H1 (cell line): ENCODE data around the gene GJD2. TPM values are rescaled to one million over a fixed set of nuclear protein-coding genes. Genes with fewer than 3 reads are reported as not detected.
A peak's percentile ranks its signal among the peaks of the same experiment; 100 is the strongest.

Experiments used
- CTCF ChIA-PET: fragments of 300-600 bp; sonication (Branson Sonifier 250); formaldehyde crosslinking; loops from one replicate; lab custom pipeline; 2021; ENCODE audit not compliant: partially characterized antibody; lab: Charles Lee
- POLR2A ChIA-PET: fragments of 300-600 bp; sonication (Branson Sonifier 250); formaldehyde crosslinking; loops from one replicate; lab custom pipeline; 2021; ENCODE audit warnings: inconsistent platforms; ENCODE audit not compliant: partially characterized antibody; lab: Charles Lee
- DNase-seq, 2 experiments: peaks; one replicate each; pipeline versions ENCODE4 v3.0.0 to v3.0.0-alpha.2; 2010 to 2022; ENCODE audit warnings: low spot score in 2 of 2, low read depth in 1 of 2, mixed read lengths in 1 of 2
- FAIRE-seq: peaks from 2 replicates; lab custom pipeline; 2011; peaks lifted over from hg19 to GRCh38; lab: Jason Lieb, UNC
- H2AFZ ChIP-seq: 2 replicates; pipeline ENCODE4 v1.8.1; 2012; ENCODE audit warnings: low read length, inconsistent platforms
- H2AK5ac ChIP-seq: 2 replicates; pipeline ENCODE4 v1.6.1; 2013; ENCODE audit warnings: low read depth, low read length
- H2BK120ac ChIP-seq: replicated peaks from 2 replicates; pipeline ENCODE3; 2013; ENCODE audit warnings: low read depth, low read length, inconsistent platforms
- H2BK12ac ChIP-seq: 2 replicates; pipeline ENCODE4 v1.6.1; 2013; ENCODE audit warnings: low read depth, low read length
- H2BK15ac ChIP-seq: 2 replicates; pipeline ENCODE4 v1.6.1; 2013; ENCODE audit warnings: low read length
- H2BK20ac ChIP-seq: 2 replicates; pipeline ENCODE4 v1.6.1; 2013; ENCODE audit warnings: low read length
- H2BK5ac ChIP-seq: 2 replicates; pipeline ENCODE4 v1.6.1; 2013; ENCODE audit warnings: low read depth, low read length
- H3K14ac ChIP-seq: 2 replicates; pipeline ENCODE4 v1.6.1; 2013; ENCODE audit warnings: inconsistent platforms; ENCODE audit not compliant: insufficient read length
- H3K18ac ChIP-seq: 2 replicates; pipeline ENCODE4 v1.6.1; 2013; ENCODE audit warnings: low read length; ENCODE audit errors: extremely low read depth
- H3K23ac ChIP-seq: 2 replicates; pipeline ENCODE4 v1.6.1; 2013; ENCODE audit warnings: inconsistent platforms; ENCODE audit not compliant: insufficient read length
- H3K23me2 ChIP-seq: 2 replicates; pipeline ENCODE4 v1.6.1; 2013; ENCODE audit warnings: low read depth, low read length
- H3K27ac ChIP-seq: 2 replicates; pipeline ENCODE4 v1.6.1; 2011; ENCODE audit warnings: low read depth, low read length, inconsistent platforms
- H3K27me3 ChIP-seq, 4 experiments: replicated peaks in 1 of 4; 1 replicate in 1 of 4; 2 replicates in 3 of 4; pipeline versions ENCODE4 v1.6.1 to v1.8.1; 2011 to 2013; ENCODE audit warnings: low read length in 3 of 4, mild to moderate bottlenecking in 3 of 4, inconsistent platforms in 2 of 4, mixed read lengths in 2 of 4, moderate library complexity in 1 of 4; ENCODE audit not compliant: control insufficient read depth in 3 of 4, insufficient read depth in 3 of 4; ENCODE audit errors: extremely low read depth in 1 of 4
- H3K36me3 ChIP-seq, 4 experiments: 2 replicates each; pipeline versions ENCODE4 v1.6.1 to v1.8.1; 2011 to 2013; ENCODE audit warnings: mild to moderate bottlenecking in 4 of 4, low read length in 3 of 4, moderate library complexity in 2 of 4, control low read depth in 1 of 4, inconsistent platforms in 1 of 4; ENCODE audit not compliant: insufficient read depth in 4 of 4, control insufficient read depth in 2 of 4
- H3K4ac ChIP-seq: replicated peaks from 2 replicates; pipeline ENCODE3; 2013; ENCODE audit warnings: low read length, low read depth, mixed read lengths, inconsistent platforms; ENCODE audit not compliant: insufficient read length
- H3K4me1 ChIP-seq, 4 experiments: replicated peaks in 1 of 4; 1 replicate in 1 of 4; 2 replicates in 3 of 4; pipeline versions ENCODE4 v1.6.1 to v1.8.1; 2011 to 2013; ENCODE audit warnings: low read length in 3 of 4, inconsistent platforms in 2 of 4, mixed read lengths in 1 of 4; ENCODE audit not compliant: insufficient read depth in 4 of 4, control insufficient read depth in 3 of 4
- H3K4me2 ChIP-seq, 2 experiments: 2 replicates each; pipeline versions ENCODE4 v1.6.1 to v1.8.1; 2011 to 2013; ENCODE audit warnings: low read depth in 2 of 2, low read length in 2 of 2, control low read depth in 1 of 2, inconsistent platforms in 1 of 2, mild to moderate bottlenecking in 1 of 2; ENCODE audit not compliant: insufficient read depth in 1 of 2
- H3K4me3 ChIP-seq, 4 experiments: fragments of 200-600, 300-600 bp in 1 of 4; sonication (generic), shearing (Covaris generic), sonication (Bioruptor Twin) in 1 of 4; 2 replicates each; pipeline versions ENCODE4 v1.5.1 to v1.8.1; 2011 to 2016; ENCODE audit warnings: low read length in 4 of 4, low read depth in 3 of 4, control low read depth in 2 of 4, inconsistent platforms in 2 of 4, mild to moderate bottlenecking in 2 of 4, mixed read lengths in 1 of 4, moderate library complexity in 1 of 4; ENCODE audit not compliant: insufficient read depth in 2 of 4; ENCODE audit errors: extremely low read depth in 1 of 4
- H3K56ac ChIP-seq: replicated peaks from 2 replicates; pipeline ENCODE3; 2013; ENCODE audit warnings: low read depth, mild to moderate bottlenecking, mixed read lengths, low read length, inconsistent platforms; ENCODE audit not compliant: insufficient read length
- H3K79me1 ChIP-seq: 2 replicates; pipeline ENCODE4 v1.6.1; 2013; ENCODE audit warnings: low read depth, low read length, control low read depth
- H3K79me2 ChIP-seq, 2 experiments: 2 replicates each; pipeline versions ENCODE4 v1.6.1 to v1.8.1; 2012 to 2013; ENCODE audit warnings: low read length in 2 of 2, mild to moderate bottlenecking in 2 of 2, inconsistent platforms in 1 of 2; ENCODE audit not compliant: insufficient read depth in 2 of 2, control insufficient read depth in 1 of 2
- H3K9ac ChIP-seq, 4 experiments: replicated peaks in 1 of 4; 1 replicate in 1 of 4; 2 replicates in 3 of 4; pipeline versions ENCODE4 v1.6.1 to v1.8.1; 2011 to 2013; ENCODE audit warnings: low read depth in 3 of 4, low read length in 3 of 4, control low read depth in 2 of 4, mild to moderate bottlenecking in 2 of 4, moderate library complexity in 2 of 4, inconsistent platforms in 1 of 4; ENCODE audit errors: extremely low read depth in 1 of 4
- H3K9me3 ChIP-seq, 2 experiments: 2 replicates each; pipeline versions ENCODE4 v1.6.1 to v1.8.1; 2012 to 2013; ENCODE audit warnings: mild to moderate bottlenecking in 2 of 2, moderate library complexity in 2 of 2, control low read depth in 1 of 2, inconsistent platforms in 1 of 2, low read depth in 1 of 2, low read length in 1 of 2, mixed read lengths in 1 of 2; ENCODE audit not compliant: insufficient read depth in 2 of 2
- H4K20me1 ChIP-seq, 2 experiments: replicated peaks in 1 of 2; 2 replicates each; pipeline versions ENCODE3 to v1.8.1; 2011 to 2013; ENCODE audit warnings: inconsistent platforms in 2 of 2, low read length in 2 of 2, mild to moderate bottlenecking in 1 of 2; ENCODE audit not compliant: insufficient read depth in 2 of 2, control insufficient read depth in 1 of 2
- H4K5ac ChIP-seq: 2 replicates; pipeline ENCODE4 v1.6.1; 2013; ENCODE audit warnings: low read length, low read depth, mixed read lengths, inconsistent platforms; ENCODE audit not compliant: insufficient read length
- H4K8ac ChIP-seq: 2 replicates; pipeline ENCODE4 v1.8.0; 2013; ENCODE audit warnings: mild to moderate bottlenecking, moderate library complexity, low read length, inconsistent platforms; ENCODE audit not compliant: insufficient read depth; ENCODE audit errors: extremely low read depth
- H4K91ac ChIP-seq: replicated peaks from 2 replicates; pipeline ENCODE3; 2013; ENCODE audit warnings: low read length, mixed read lengths, inconsistent platforms; ENCODE audit not compliant: insufficient read length
- BACH1 ChIP-seq: IDR thresholded peaks from 2 replicates; pipeline ENCODE4 v1.6.1; 2012; ENCODE audit warnings: low read length, improper control_type of control experiment
- CBX5 ChIP-seq: fragments of 300-800, 300-1000 bp; sonication (generic); IDR thresholded peaks from 2 replicates; pipeline ENCODE4 v1.7.1; 2016; ENCODE audit warnings: antibody characterized with exemption, low read length, low read depth
- EP300 ChIP-seq, 2 experiments: IDR thresholded peaks; 1 replicate in 1 of 2; 2 replicates in 1 of 2; pipeline ENCODE4 v1.6.1; 2011 to 2012; ENCODE audit warnings: low read depth in 2 of 2, low read length in 2 of 2, mild to moderate bottlenecking in 2 of 2, borderline replicate concordance in 1 of 2, inconsistent platforms in 1 of 2, moderate library complexity in 1 of 2
- KDM1A ChIP-seq: fragments of 200-600, 300-600 bp; sonication (generic); IDR thresholded peaks from 2 replicates; pipeline ENCODE4 v1.7.1; 2016; ENCODE audit warnings: mild to moderate bottlenecking, low read length, borderline replicate concordance
- NANOG ChIP-seq: IDR thresholded peaks from 2 replicates; pipeline ENCODE4 v1.6.1; 2011; ENCODE audit warnings: low read length, low read depth, mild to moderate bottlenecking, inconsistent platforms; ENCODE audit not compliant: insufficient read depth, poor library complexity, severe bottlenecking
- NRF1 ChIP-seq: IDR thresholded peaks from 2 replicates; pipeline ENCODE4 v1.6.1; 2011; ENCODE audit warnings: mild to moderate bottlenecking, low read depth, low read length, improper control_type of control experiment
- POLR2AphosphoS5 ChIP-seq: IDR thresholded peaks from 2 replicates; pipeline ENCODE4 v1.6.1; 2011; ENCODE audit warnings: low read depth, low read length
- SP1 ChIP-seq: IDR thresholded peaks from 2 replicates; pipeline ENCODE4 v1.6.1; 2011; ENCODE audit warnings: low read depth, low read length
- TAF7 ChIP-seq: optimal IDR thresholded peaks from 2 replicates; pipeline ENCODE3; 2011; ENCODE audit warnings: low read depth, mild to moderate bottlenecking, inconsistent platforms, low read length, moderate library complexity, borderline replicate concordance
- WGBS, 2 experiments: shearing (Covaris generic) in 1 of 2; methylation state at CpG; one replicate each; pipeline versions ENCODE4 v1.1.6 to v1.1.7; 2013 to 2015; ENCODE audit warnings: low lambda C conversion rate in 2 of 2, mixed read lengths in 2 of 2, inconsistent platforms in 1 of 2, low coverage in 1 of 2, missing lambda C conversion rate in 1 of 2; ENCODE audit not compliant: insufficient replicate concordance in 2 of 2, insufficient coverage in 1 of 2, insufficient read length in 1 of 2; ENCODE audit errors: extremely low coverage in 1 of 2, missing lambda C conversion rate in 1 of 2; 5-methylcytosine and 5-hydroxymethylcytosine counted together
- polyA plus RNA-seq, 7 experiments: library from polyadenylated mRNA; depleted of rRNA in 3 of 7; stranded (reverse) in 5 of 7; unstranded in 2 of 7; fragments of >200 nt in 5 of 7; fragments of 200-250 nt in 2 of 7; gene quantifications; 1 replicate in 5 of 7; 2 replicates in 1 of 7; 4 replicates in 1 of 7; pipeline versions ENCODE4 v1.2.1 to v1.2.3, GENCODE V29; 2011 to 2013; ENCODE audit warnings: missing spikeins in 2 of 7, mixed read lengths in 2 of 7
- total RNA-seq: library from RNA; stranded (reverse); fragmentation: NEBNext Ultra II Directional; extraction: Animal tissue kit (Norgen Biotek cat#: 25700); gene quantifications from 2 replicates; pipeline ENCODE4 v1.2.1, GENCODE V29; 2021

GJD2 gene
- total and polyA plus RNA-seq, 2 of the 8 experiments (the other 6 are each of a cell fraction or from before 2014, with no cell fraction given): 0.39 to 0.54 TPM

- H2AFZ ChIP-seq: no peak overlapping the region
- no peaks in the 10 kb centered on the region for H3K79me2 ChIP-seq
- no peak overlapping the region; the same call in 1 of the 2 replicates for H2AK5ac ChIP-seq
- FAIRE-seq (no peak), DNase-seq (no peak)
- H3K9me3 ChIP-seq: no peaks in the 10 kb centered on the region
- no peaks in the 10 kb centered on the region for H3K23me2 ChIP-seq
- no peak overlapping the region for H4K5ac ChIP-seq
- no peak overlapping the region for H2BK12ac ChIP-seq
- no peak overlapping the region for H3K14ac ChIP-seq
- no peak overlapping the region for H2BK120ac ChIP-seq
- H2BK5ac ChIP-seq: no peak overlapping the region
- no peaks in the 10 kb centered on the region for H3K4me1 ChIP-seq
- H3K23ac ChIP-seq: no peak overlapping the region
- H3K36me3 ChIP-seq: no peaks in the 10 kb centered on the region
- H2BK20ac ChIP-seq: no peak overlapping the region
- H4K20me1 ChIP-seq: no peaks in the 10 kb centered on the region
- ChIA-PET POLR2A (no interaction called here), CTCF (no interaction called here)
- peak overlapping the region; percentile 12; the same call in 1 of the 2 replicates for H4K8ac ChIP-seq
- H3K56ac ChIP-seq: no peak overlapping the region
- no peak overlapping the region for H3K18ac ChIP-seq
- H3K4ac ChIP-seq: no peak overlapping the region
- TF ChIP-seq SP1: no peak
- TF ChIP-seq TAF7: no peak
- TF ChIP-seq NRF1: no peak
- no peak for TF ChIP-seq BACH1
- no peak for TF ChIP-seq POLR2AphosphoS5
- TF ChIP-seq CBX5: no peak
- TF ChIP-seq KDM1A: no peak
- no peak for TF ChIP-seq NANOG
- TF ChIP-seq EP300 (IDR thresholded peaks at IDR 0.05; ENCODE audit: borderline replicate concordance in 1 of 2, low read depth in 2 of 2, low read length in 2 of 2): no peak
- WGBS, 2 experiments: 91% methylated on average over 9 of the region's 9 CpGs; no CpG with 5 or more reads in 1 of the 2 experiments
- no peaks in the 10 kb centered on the region for H3K79me1 ChIP-seq
- no peak overlapping the region for H3K27ac ChIP-seq
- H3K4me3 ChIP-seq: no peak overlapping the region
- H2BK15ac ChIP-seq: no peak overlapping the region
- no peak overlapping the region for H3K9ac ChIP-seq
- peaks cover 0 to 1% (median 0%) of the 10 kb centered on the region in 4 experiments; a peak in 1 of 7 replicates for H3K27me3 ChIP-seq
- H3K4me2 ChIP-seq: no peak overlapping the region
- H4K91ac ChIP-seq: no peak overlapping the region
Measured at GRCh38 chr15:34716111-34716510, 38.7 kb downstream of the GJD2 start.
